OCI-LY7 (cell line): Measurements from ENCODE around the gene CFDP1.

Experiments
- CTCF ChIP-seq: fragments of 200-600 bp; sonication (generic); conservative IDR thresholded peaks from 2 replicates; pipeline ENCODE4 v1.5.1; 2014; ENCODE audit warnings: mild to moderate bottlenecking, antibody characterized with exemption, low read length, moderate library complexity, mixed read lengths
- EZH2phosphoT487 ChIP-seq: fragments of 200-600 bp; sonication (generic); IDR thresholded peaks from 2 replicates; pipeline ENCODE4 v1.6.1; 2018; ENCODE audit warnings: low read depth, borderline replicate concordance, mild to moderate bottlenecking, mixed run types, antibody characterized with exemption, low read length, moderate library complexity, mixed read lengths

- no peak for TF ChIP-seq CTCF
- TF ChIP-seq EZH2phosphoT487: no peak
These were observed 172.3 kb downstream of the CFDP1 start for GRCh38 chr16:75260851-75261589.
